Adipose tissue (tissue), 3 donors: ENCODE data around the gene CARD11. TPM values are rescaled to one million over a fixed set of nuclear protein-coding genes. Genes with fewer than 3 reads are reported as not detected.
"Not testable (repeated sequence)": the region's sequence is repeated elsewhere in the genome, so short reads cannot be mapped to it uniquely, and the experiment has no call there.

Experiments
- H3K27ac ChIP-seq: one replicate; pipeline ENCODE4 v1.5.1; 2013; ENCODE audit warnings: low read depth, low read length
- WGBS, 3 donors: extraction: QIAGEN DNeasy Blood & Tissue Kit; methylation state at CpG; one replicate each; pipeline ENCODE4 v1.1.7; 2013; 5-methylcytosine and 5-hydroxymethylcytosine counted together
- polyA plus RNA-seq, 3 donors: library from polyadenylated mRNA; stranded (reverse); fragments of 200-250 nt; gene quantifications; one replicate each; pipeline ENCODE4 v1.2.3, GENCODE V29; 2013
- donor health status: healthy with polysubstance abuse.
- donor health status: Bipolar disorder and iron deficiency.
- donor health status: healthy.

Gene CARD11
- polyA plus RNA-seq, 3 donors: 0.74 to 0.85 (median 0.79) TPM

- no peak overlapping the region for H3K27ac ChIP-seq
- WGBS, 3 donors: 36 to 78% (median 74%) methylated on average over 9 of the region's 9 CpGs
These were observed 14.5 kb downstream of the CARD11 start for GRCh38 chr7:3029138-3029537.

GRCh38 chr7:3028758-3029093, 14.9 kb downstream of the CARD11 start:
- no peak overlapping the region for H3K27ac ChIP-seq
- 38 to 74% (median 73%) methylated on average over 5 of the region's 5 CpGs for WGBS, 3 donors

- 10 to 37% (median 22%) methylated on average over 14 of the region's 14 CpGs for WGBS, 3 donors
- no peak overlapping the region for H3K27ac ChIP-seq
These were observed 15.5 kb downstream of the CARD11 start for GRCh38 chr7:3028071-3028757.

- 54 to 73% (median 68%) methylated on average over 20 of the region's 20 CpGs for WGBS, 3 donors
- no peak overlapping the region for H3K27ac ChIP-seq
These were observed 16.4 kb downstream of the CARD11 start for GRCh38 chr7:3027005-3027845.

- no peak overlapping the region for H3K27ac ChIP-seq
- 78 to 91% (median 88%) methylated on average over 3 of the region's 3 CpGs for WGBS, 3 donors
These were observed 18.1 kb downstream of the CARD11 start for GRCh38 chr7:3025616-3026015.

GRCh38 chr7:3021825-3022224, 21.8 kb downstream of the CARD11 start:
- no peak overlapping the region for H3K27ac ChIP-seq
- 66 to 77% (median 67%) methylated on average over 2 of the region's 2 CpGs for WGBS, 3 donors

GRCh38 chr7:3021224-3021623, 22.4 kb downstream of the CARD11 start:
- 90 to 96% (median 94%) methylated on average over 8 of the region's 8 CpGs for WGBS, 3 donors
- not testable (repeated sequence) for H3K27ac ChIP-seq

- 79 to 90% (median 80%) methylated on average over 1 of the region's 1 CpG for WGBS, 3 donors
- H3K27ac ChIP-seq: no peak overlapping the region
These were observed 23.3 kb downstream of the CARD11 start for GRCh38 chr7:3020416-3020815.

GRCh38 chr7:3019801-3020200, 23.9 kb downstream of the CARD11 start:
- 78 to 87% (median 82%) methylated on average over 4 of the region's 4 CpGs for WGBS, 3 donors
- H3K27ac ChIP-seq: no peak overlapping the region

- 85 to 90% (median 88%) methylated on average over 23 of the region's 23 CpGs for WGBS, 3 donors
- H3K27ac ChIP-seq: no peak overlapping the region
These were observed 29.5 kb downstream of the CARD11 start for GRCh38 chr7:3013975-3014792.

- WGBS, 3 donors: 61 to 88% (median 70%) methylated on average over 5 of the region's 5 CpGs
- no peak overlapping the region for H3K27ac ChIP-seq
These were observed 32.3 kb downstream of the CARD11 start for GRCh38 chr7:3011211-3011852.

GRCh38 chr7:3010161-3010560, 33.5 kb downstream of the CARD11 start:
- WGBS, 3 donors: 52 to 85% (median 82%) methylated on average over 7 of the region's 7 CpGs
- no peak overlapping the region for H3K27ac ChIP-seq

- WGBS, 3 donors: 90 to 95% (median 93%) methylated on average over 12 of the region's 12 CpGs
- no peak overlapping the region for H3K27ac ChIP-seq
These were observed 34.6 kb downstream of the CARD11 start for GRCh38 chr7:3009086-3009485.

- 71 to 91% (median 77%) methylated on average over 2 of the region's 2 CpGs for WGBS, 3 donors
- H3K27ac ChIP-seq: no peak overlapping the region
These were observed 35.3 kb downstream of the CARD11 start for GRCh38 chr7:3008386-3008785.

- no peak overlapping the region for H3K27ac ChIP-seq
- 85 to 97% (median 94%) methylated on average over 6 of the region's 6 CpGs for WGBS, 3 donors
These were observed 36.0 kb downstream of the CARD11 start for GRCh38 chr7:3007696-3008095.

GRCh38 chr7:3005257-3005656, 38.4 kb downstream of the CARD11 start:
- 78 to 88% (median 87%) methylated on average over 3 of the region's 3 CpGs for WGBS, 3 donors
- H3K27ac ChIP-seq: no peak overlapping the region

GRCh38 chr7:3003936-3004335, 39.7 kb downstream of the CARD11 start:
- no peak overlapping the region for H3K27ac ChIP-seq
- WGBS, 3 donors: 86 to 91% (median 86%) methylated on average over 13 of the region's 13 CpGs

- 79 to 87% (median 81%) methylated on average over 7 of the region's 7 CpGs for WGBS, 3 donors
These were observed 41.0 kb downstream of the CARD11 start for GRCh38 chr7:3002631-3003030.

GRCh38 chr7:3000566-3000965, 43.1 kb downstream of the CARD11 start:
- 87 to 88% (median 88%) methylated on average over 8 of the region's 8 CpGs for WGBS, 3 donors
- H3K27ac ChIP-seq: no peak overlapping the region

More at GRCh38 chr7:3002631-3003030, 41.0 kb downstream of the CARD11 start:
- no peak overlapping the region for H3K27ac ChIP-seq
